Subcutaneous abdominal adipose tissue (tissue), 5 donors: Measurements from ENCODE around the gene MRPL14.

Experiments used
- H3K27ac ChIP-seq: one replicate; pipeline ENCODE4 v1.7.0; 2013; ENCODE audit warnings: low read depth, mild to moderate bottlenecking, inconsistent platforms, low read length, moderate library complexity
- H3K27me3 ChIP-seq, 5 donors: one replicate each; pipeline ENCODE4 v1.7.0; 2013; ENCODE audit warnings: low read length in 5 of 5, inconsistent platforms in 1 of 5; ENCODE audit not compliant: control insufficient read depth in 5 of 5, insufficient read depth in 4 of 5
- H3K36me3 ChIP-seq, 5 donors: one replicate each; pipeline ENCODE4 v1.7.0; 2013; ENCODE audit warnings: low read length in 5 of 5; ENCODE audit not compliant: control insufficient read depth in 5 of 5, insufficient read depth in 5 of 5
- H3K4me1 ChIP-seq, 5 donors: one replicate each; pipeline ENCODE4 v1.7.0; 2013; ENCODE audit warnings: low read length in 5 of 5, mild to moderate bottlenecking in 3 of 5, moderate library complexity in 1 of 5; ENCODE audit not compliant: control insufficient read depth in 5 of 5, insufficient read depth in 5 of 5
- H3K4me3 ChIP-seq, 5 donors: one replicate each; pipeline ENCODE4 v1.7.0; 2013; ENCODE audit warnings: low read length in 5 of 5, low read depth in 1 of 5
- H3K9ac ChIP-seq, 5 donors: one replicate each; pipeline ENCODE4 v1.7.0; 2013; ENCODE audit warnings: low read length in 5 of 5, mild to moderate bottlenecking in 4 of 5, moderate library complexity in 3 of 5
- H3K9me3 ChIP-seq, 5 donors: one replicate each; pipeline ENCODE4 v1.7.0; 2013; ENCODE audit warnings: low read length in 5 of 5; ENCODE audit not compliant: control insufficient read depth in 5 of 5
- donor health status: healthy.
- donor health status: healthy.
- donor health status: healthy.
- donor health status: healthy.
- donor health status: healthy.

Gene MRPL14

DNA sequence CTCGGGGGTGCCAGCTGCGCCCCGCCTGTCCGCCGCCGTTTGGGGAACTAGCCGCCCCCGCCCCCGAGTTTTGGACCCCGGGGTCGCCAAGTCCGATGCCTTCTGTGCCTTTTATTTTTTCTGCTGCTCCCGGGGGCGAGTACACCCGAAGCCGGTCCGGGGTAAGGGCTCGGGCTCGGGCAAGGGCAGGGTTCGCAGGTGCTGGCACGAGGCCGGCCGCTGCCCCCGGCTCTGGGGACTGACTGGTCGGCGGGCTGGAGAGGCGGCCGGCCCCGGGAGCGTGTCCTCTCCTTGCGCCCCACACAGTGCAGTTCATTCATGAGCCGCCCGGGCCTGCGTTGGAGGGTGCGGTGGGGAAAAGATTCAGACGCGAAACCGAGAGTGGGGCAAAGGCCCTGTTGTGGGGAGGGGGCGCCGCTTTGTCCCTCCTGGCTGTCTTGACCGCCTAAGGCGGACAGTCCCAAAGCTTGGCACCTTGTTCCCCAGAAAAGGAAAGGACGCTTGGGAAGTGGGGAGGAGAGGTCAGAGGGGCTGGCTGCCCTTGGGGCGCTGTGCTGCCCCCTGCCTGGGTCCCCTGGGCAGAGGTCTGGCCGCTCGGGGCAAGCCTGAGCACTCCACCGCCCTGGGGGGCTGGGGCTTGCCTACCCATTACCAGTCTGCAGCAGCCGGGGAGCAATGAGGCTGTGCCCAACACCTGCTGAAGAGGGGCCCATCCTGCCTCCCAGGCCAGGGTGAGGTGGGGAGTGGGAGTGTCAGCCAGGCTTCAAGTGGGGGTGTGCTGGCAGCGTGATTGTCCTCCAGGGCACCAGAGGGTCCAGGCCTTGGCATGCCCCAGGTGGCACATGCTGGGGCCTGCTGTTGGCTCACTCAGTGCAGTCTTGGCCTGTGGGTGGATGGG is 1.0 kb upstream of the MRPL14 start:
- Histone ChIP-seq H3K4me3 (peak overlapping the region; percentile 35 to 80 (median 73)), H3K27ac (no peak overlapping the region), H3K27me3 (no peaks in the 10 kb centered on the region), H3K9me3 (no peaks in the 10 kb centered on the region), H3K36me3 (no peaks in the 10 kb centered on the region), H3K9ac (peak overlapping the region in 4 of 5 donors; percentile 68 to 87 (median 76)), H3K4me1 (peaks cover 7 to 47% (median 38%) of the 10 kb centered on the region in 5 donors)

DNA sequence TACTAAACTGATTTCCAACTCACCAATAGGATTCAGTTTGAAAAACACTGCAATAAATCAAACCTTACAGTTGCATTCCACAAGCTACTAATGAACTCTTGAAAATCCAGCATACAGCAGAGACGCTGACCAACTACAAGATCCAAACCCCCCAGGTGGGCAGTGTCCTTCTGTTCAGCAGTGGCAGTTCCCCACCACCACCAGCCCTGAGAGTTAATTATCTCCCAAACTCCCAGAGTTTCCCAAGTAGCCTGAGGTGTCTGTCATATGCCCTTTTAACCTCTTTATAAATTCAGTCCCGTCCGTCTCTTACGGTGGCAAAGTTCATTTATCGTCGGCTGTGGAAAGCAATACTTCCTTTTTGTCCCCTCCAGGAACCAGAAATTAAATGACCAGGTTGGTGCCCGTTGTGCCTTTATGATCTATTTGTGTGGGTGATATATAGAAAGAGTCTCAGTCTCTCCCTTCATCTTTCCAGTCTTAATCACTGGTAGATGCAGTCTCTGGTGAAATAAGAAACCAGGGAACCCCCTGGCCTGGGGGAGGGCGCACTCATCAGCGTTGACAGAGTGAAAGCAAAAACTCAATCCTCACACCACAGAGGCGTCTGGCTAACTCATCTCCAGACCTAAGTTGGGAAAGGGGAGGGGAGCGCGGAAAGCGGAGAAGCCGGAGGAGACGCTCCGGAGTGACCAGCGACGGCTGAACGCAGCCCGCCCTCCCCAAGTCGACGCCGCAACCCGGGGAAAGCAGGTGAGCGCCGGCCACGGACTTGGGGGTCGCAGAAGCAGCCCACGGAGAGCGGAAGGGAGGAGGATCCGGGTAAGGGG is 717 bp downstream of the MRPL14 start:
- Histone ChIP-seq H3K4me3 (peak overlapping the region; percentile 75 to 84 (median 78)), H3K27me3 (no peaks in the 10 kb centered on the region), H3K36me3 (no peaks in the 10 kb centered on the region), H3K4me1 (peaks cover 8 to 53% (median 42%) of the 10 kb centered on the region in 5 donors), H3K9me3 (no peaks in the 10 kb centered on the region), H3K9ac (peak overlapping the region; percentile 63 to 91 (median 70)), H3K27ac (peak overlapping the region; percentile 88)

DNA sequence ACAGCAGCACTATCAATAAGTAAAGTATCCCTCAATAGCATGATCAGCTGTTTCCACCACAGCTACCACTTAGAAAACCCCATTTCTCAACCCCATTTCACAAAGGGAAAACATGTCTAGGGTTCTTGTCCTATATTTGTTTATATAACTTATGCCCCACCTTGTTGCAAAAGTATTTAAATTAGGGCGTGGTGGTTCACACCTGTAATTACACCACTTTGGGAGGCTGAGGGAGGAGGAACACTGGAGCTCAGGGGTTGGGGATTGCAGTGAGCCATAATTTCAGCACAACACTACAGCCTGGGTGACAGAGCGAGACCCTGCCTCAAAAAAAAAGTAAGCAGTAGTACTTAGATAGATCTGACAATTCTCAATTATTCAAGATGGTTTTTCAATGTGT is 3.7 kb downstream of the MRPL14 start:
- no peak overlapping the region for H3K4me3 ChIP-seq
- H3K9me3 ChIP-seq, result no peaks in the 10 kb centered on the region
- H3K9ac ChIP-seq, result no peak overlapping the region
- H3K27ac ChIP-seq, result no peak overlapping the region
- H3K4me1 ChIP-seq, result peaks cover 6 to 61% (median 42%) of the 10 kb centered on the region in 5 donors
- H3K27me3 ChIP-seq, result no peaks in the 10 kb centered on the region
- H3K36me3 ChIP-seq, result no peaks in the 10 kb centered on the region

DNA sequence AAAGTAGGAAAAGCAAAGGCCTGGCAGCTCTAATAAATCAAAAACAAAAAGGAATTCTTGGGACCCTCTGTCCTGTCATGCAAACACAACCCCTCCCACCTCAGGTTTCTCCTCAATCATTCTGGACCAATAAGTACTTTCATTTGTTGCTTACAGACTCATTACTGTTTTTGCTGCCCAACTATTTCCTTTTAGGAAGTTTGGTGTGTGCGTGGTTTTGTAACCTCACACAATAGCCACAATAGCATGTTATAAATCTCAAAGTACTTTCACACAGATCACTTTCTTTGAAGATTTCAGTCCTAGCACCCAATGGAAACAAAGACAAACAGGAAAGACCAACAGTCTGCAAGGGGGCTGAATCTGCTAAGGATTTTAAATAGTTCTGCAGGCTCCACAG is 4.5 kb downstream of the MRPL14 start:
- Histone ChIP-seq H3K4me1 (peaks cover 6 to 53% (median 37%) of the 10 kb centered on the region in 5 donors), H3K9me3 (no peaks in the 10 kb centered on the region), H3K27me3 (no peaks in the 10 kb centered on the region), H3K4me3 (peak overlapping the region in 1 of 5 donors; percentile 40), H3K36me3 (peaks cover 0 to 4% (median 0%) of the 10 kb centered on the region in 5 donors), H3K27ac (no peak overlapping the region), H3K9ac (no peak overlapping the region)

DNA sequence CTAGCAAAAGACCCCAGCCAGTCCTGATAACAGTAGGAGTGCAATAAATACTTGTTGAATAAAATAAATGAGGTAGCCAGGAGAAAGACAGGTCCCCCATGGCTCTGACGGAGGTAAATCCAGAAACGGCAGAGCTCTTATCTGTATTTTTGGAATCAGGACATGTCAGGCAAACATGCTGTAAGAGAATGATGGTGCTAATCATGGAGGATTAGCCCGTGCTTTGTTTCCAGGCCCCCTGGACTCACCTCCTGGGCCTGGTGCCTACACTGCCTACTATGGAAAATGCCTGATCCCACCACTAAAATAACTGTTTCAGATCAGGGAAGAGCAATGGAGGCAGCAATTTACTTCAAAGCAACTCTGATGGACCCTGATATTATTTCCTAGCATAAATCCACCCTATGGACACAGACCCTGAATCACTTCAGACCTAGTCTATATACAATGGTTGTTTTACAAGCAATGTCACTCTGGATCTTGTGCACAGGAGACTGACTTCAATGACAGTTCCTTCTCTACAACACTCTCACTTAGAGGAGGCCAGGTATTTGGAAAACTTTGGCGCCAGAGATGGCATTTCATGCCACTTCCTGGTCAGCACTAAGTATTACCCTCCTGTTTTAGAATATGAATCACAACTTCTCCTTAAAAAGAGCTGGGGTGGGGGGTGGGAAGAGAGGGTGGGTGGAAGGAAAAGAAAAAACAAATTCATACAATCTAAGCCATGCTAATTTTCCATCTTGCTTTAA is 6.4 kb downstream of the MRPL14 start:
- Histone ChIP-seq H3K27me3 (no peaks in the 10 kb centered on the region), H3K36me3 (peaks cover 0 to 4% (median 0%) of the 10 kb centered on the region in 5 donors), H3K9me3 (no peaks in the 10 kb centered on the region), H3K4me3 (no peak overlapping the region), H3K27ac (no peak overlapping the region), H3K4me1 (peaks cover 1 to 58% (median 43%) of the 10 kb centered on the region in 5 donors), H3K9ac (no peak overlapping the region)

DNA sequence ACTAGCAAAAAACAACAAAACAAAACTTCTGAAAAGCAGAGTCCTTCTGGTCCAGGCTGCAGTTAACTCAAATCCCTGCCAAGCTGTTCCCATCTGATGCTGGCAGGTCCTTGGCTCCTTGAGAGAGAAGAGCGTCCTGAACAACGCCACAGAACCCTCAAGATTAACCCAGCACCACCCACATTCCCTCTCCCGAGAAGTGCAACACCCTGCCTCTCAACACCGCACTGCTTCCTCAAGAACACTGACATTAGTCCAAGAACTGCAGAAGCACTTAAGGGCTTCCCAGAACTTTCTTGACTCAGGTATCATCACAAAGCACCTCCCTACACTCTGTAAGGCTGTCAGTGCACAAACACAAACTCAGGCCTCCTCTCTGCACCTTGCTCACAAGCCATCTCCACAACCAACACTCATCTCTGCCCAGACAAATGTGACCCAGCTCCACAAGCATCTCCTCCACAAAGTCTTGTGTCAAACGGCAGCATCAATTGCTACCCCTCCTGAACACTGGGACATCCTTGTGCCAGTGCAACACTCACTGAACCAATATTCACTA is 7.5 kb downstream of the MRPL14 start:
- peaks cover 0 to 12% (median 0%) of the 10 kb centered on the region in 5 donors for H3K36me3 ChIP-seq
- H3K4me3 ChIP-seq, result no peak overlapping the region
- H3K27ac ChIP-seq, result no peak overlapping the region
- H3K9ac ChIP-seq, result no peak overlapping the region
- no peaks in the 10 kb centered on the region for H3K9me3 ChIP-seq
- H3K27me3 ChIP-seq, result no peaks in the 10 kb centered on the region
- H3K4me1 ChIP-seq, result peaks cover 1 to 49% (median 35%) of the 10 kb centered on the region in 5 donors

DNA sequence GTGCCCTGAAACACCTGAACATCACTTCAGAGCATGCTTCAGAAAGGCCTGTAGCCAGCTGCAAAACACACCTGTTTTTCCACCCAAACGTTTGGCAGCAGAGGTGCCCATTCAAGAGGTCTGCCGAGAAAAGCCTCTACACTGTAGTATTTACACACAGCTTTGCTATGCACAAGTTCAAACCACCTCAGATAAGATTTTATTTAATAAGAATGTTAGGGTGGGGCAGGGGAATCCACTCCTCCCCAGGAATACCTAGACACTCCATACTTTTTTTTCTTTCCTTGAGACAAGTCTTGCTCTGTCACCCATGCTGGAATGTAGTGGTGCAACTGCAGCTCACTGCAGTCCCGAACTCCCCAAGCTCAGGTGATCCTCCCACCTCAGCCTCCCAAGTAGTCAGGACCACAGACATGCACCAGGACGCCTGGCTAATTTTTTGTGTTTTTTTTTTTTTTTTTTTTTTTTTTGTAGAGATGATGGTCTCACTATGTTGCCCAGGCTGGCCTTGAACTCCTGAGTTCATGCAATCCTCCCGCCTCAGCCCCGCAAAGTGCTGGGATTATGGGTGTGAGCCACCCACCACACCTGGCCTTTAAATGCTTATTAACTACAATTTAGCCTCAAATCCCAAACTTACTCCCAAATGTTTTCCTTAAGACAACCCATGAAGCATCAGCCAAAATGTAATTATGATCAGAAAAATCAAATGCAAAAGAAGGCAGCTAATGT is 9.7 kb downstream of the MRPL14 start:
- H3K9ac ChIP-seq, result no peak overlapping the region
- peaks cover 1 to 36% (median 24%) of the 10 kb centered on the region in 5 donors for H3K4me1 ChIP-seq
- H3K4me3 ChIP-seq, result no peak overlapping the region
- H3K36me3 ChIP-seq, result peaks cover 6 to 28% (median 16%) of the 10 kb centered on the region in 5 donors
- H3K27me3 ChIP-seq, result no peaks in the 10 kb centered on the region
- no peak overlapping the region for H3K27ac ChIP-seq
- H3K9me3 ChIP-seq, result no peaks in the 10 kb centered on the region

DNA sequence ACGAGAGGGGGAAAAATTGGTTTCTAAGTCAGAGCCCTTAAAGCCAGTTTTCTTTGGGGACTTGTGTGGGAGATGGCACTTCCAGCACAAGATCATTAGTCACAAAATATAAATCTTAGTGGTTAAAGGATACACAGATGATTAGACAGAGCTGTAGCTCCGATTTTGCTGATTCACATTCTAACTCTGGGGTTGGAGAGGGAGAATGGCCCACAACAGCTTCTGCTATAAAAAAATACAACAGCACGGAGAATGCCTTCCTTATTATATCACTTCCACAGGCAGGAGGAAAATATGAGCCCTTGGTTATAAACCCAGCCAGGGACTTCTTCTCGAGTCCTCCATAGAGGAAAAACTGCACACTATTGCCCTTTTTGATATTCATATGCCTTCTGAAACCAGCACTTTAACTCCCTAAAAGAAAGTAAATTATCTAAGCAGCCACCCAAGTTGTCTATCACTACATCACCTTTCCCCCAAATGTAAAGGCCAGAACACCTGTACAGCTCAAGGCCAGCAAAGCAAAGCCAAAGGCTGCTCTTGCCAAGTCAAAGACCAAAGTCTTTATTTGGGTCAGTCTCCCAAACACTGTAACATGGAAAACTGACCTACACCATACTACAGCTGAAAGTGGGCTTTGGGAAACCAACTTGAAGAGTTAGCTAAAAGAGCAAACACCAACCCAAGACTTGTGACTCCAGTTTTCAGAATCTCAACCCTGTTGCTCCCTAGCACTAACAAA is 10.4 kb downstream of the MRPL14 start:
- Histone ChIP-seq H3K4me1 (peaks cover 0 to 37% (median 24%) of the 10 kb centered on the region in 5 donors), H3K4me3 (no peak overlapping the region), H3K36me3 (peaks cover 8 to 36% (median 23%) of the 10 kb centered on the region in 5 donors), H3K27me3 (no peaks in the 10 kb centered on the region), H3K27ac (no peak overlapping the region), H3K9me3 (no peaks in the 10 kb centered on the region), H3K9ac (no peak overlapping the region)
